Large intestine (tissue), 3 donors: ENCODE results near the gene GRIP2. TPM values are rescaled to one million over a fixed set of nuclear protein-coding genes. Genes with fewer than 3 reads are reported as not detected.
A peak's percentile ranks its signal among the peaks of the same experiment; 100 is the strongest.

ENCODE experiments used
- DNase-seq, 2 donors: peaks; one replicate each; pipeline versions ENCODE4 v3.0.0 to v3.0.0-alpha.2; 2013
- H3K27ac ChIP-seq: one replicate; pipeline ENCODE4 v1.5.1; 2013; ENCODE audit warnings: low read length
- H3K27me3 ChIP-seq: 2 replicates; pipeline ENCODE4 v1.6.1; 2013; ENCODE audit warnings: low read length; ENCODE audit not compliant: control insufficient read depth, insufficient read depth
- H3K36me3 ChIP-seq: 2 replicates; pipeline ENCODE4 v1.6.1; 2013; ENCODE audit warnings: low read length; ENCODE audit not compliant: control insufficient read depth, insufficient read depth
- H3K4me1 ChIP-seq: one replicate; pipeline ENCODE4 v1.6.1; 2013; ENCODE audit warnings: low read length; ENCODE audit not compliant: control insufficient read depth, insufficient read depth
- H3K4me3 ChIP-seq: one replicate; pipeline ENCODE4 v1.5.1; 2013; ENCODE audit warnings: low read length
- H3K9me3 ChIP-seq: one replicate; pipeline ENCODE4 v1.6.1; 2013; ENCODE audit warnings: mild to moderate bottlenecking, low read depth, low read length, moderate library complexity; ENCODE audit not compliant: control insufficient read depth
- WGBS: methylation state at CpG from one replicate; pipeline ENCODE4 v1.1.5; 2013; ENCODE audit warnings: low lambda C conversion rate; ENCODE audit not compliant: insufficient coverage; 5-methylcytosine and 5-hydroxymethylcytosine counted together
- polyA plus RNA-seq: library from polyadenylated mRNA; unstranded; fragments of 120-200 nt; gene quantifications from one replicate; pipeline ENCODE4 v1.2.1, GENCODE V29; 2013

Gene GRIP2
- polyA plus RNA-seq, 1 donor = 1.1 TPM

DNA sequence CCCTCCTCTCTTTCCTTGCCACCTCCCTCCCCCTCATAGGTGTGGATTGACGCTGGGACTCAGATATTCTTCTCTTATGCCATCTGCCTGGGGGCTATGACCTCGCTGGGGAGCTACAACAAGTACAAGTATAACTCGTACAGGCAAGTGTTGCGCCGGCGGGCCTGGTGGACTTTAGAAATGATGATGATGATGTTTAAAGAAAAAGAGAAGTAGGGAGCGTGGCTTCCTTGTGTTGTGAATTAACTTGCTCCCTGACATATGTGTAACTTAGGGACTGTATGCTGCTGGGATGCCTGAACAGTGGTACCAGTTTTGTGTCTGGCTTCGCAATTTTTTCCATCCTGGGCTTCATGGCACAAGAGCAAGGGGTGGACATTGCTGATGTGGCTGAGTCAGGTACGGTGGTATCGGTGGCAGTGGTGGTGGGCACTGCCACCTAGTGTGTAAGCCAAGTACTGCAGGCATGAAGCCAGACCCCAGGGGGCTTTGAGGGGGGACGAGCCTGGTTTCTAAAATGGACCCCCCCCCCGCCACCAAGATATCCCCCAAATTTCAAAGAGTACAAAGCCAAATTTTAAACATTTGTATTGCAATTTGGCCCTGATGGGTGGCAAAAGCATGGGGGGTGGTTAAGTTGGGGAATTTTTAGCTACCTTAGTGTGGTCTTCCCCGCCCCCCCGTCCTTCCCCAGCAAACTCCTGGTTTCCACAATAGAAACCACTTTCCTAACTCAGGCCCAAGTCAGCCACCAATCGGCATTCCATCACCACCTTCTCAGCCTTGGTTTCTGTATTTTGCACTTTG lies 72.1 kb downstream of the GRIP2 start:
- Histone ChIP-seq H3K4me3 (no peak overlapping the region), H3K36me3 (peaks cover 75% of the 10 kb centered on the region), H3K4me1 (no peaks in the 10 kb centered on the region), H3K27me3 (no peaks in the 10 kb centered on the region), H3K9me3 (no peaks in the 10 kb centered on the region), H3K27ac (no peak overlapping the region)
- DNase-seq = no peak
- 75% methylated on average over 1 of the region's 15 CpGs for WGBS

DNA sequence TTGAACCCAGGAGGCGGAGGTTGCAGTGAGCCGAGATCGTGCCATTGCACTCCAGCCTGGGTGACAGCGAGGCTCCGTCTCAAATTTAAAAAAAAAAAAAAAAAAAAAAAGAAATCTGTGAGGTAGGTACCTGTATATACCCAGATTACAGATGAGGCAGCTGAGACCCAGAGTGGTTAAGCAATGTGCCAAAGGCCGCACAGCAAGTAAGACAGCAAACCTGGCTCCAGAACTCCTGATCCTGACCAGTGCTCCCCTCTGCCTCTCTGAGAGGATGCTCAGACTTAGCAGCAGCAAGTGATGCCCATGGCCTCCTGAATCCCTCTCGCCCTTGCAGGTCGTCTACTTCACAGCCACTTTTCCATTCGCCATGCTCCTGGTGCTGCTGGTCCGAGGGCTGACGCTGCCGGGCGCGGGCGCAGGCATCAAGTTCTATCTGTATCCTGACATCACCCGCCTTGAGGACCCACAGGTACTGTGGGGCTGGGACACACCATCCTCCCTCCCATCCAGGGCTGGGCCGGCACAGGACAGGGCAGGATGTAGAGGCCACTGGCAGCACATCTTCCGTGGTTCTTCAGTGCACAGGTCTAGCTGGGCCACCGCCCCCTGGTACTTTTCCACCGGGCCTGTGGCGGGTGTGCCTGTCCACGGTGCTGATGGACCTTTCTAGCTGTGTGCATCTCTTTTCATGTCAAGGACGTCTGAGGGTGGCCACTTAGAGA lies 73.8 kb downstream of the GRIP2 start:
- no peak for DNase-seq
- Histone ChIP-seq H3K4me3 (no peak overlapping the region), H3K27me3 (no peaks in the 10 kb centered on the region), H3K9me3 (no peaks in the 10 kb centered on the region), H3K36me3 (peaks cover 75% of the 10 kb centered on the region), H3K4me1 (no peaks in the 10 kb centered on the region), H3K27ac (no peak overlapping the region)
- no CpG with 5 or more reads among the region's 23 CpGs for WGBS

DNA sequence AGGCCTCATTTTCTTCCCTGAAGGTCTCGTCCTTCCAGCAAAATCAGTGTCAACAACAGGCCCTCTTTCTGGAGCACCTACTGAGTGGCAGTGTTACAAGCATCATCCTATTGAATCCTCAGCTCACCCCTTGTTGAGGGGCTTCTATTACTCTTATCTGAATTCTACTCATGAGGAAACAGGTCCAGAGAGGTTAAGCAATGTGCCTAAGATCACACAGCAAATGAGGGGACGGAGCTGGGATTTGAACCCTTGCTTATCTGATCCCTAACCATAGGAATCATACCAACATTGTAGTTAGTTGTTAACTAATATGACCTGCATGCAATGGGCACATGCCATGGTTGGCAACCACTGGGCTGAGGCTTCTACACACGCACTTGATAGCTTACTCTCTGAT lies 74.7 kb downstream of the GRIP2 start:
- Histone ChIP-seq H3K4me3 (no peak overlapping the region), H3K4me1 (no peaks in the 10 kb centered on the region), H3K27me3 (no peaks in the 10 kb centered on the region), H3K9me3 (no peaks in the 10 kb centered on the region), H3K27ac (no peak overlapping the region), H3K36me3 (peaks cover 79% of the 10 kb centered on the region)
- no CpG with 5 or more reads among the region's 3 CpGs for WGBS
- no peak for DNase-seq

DNA sequence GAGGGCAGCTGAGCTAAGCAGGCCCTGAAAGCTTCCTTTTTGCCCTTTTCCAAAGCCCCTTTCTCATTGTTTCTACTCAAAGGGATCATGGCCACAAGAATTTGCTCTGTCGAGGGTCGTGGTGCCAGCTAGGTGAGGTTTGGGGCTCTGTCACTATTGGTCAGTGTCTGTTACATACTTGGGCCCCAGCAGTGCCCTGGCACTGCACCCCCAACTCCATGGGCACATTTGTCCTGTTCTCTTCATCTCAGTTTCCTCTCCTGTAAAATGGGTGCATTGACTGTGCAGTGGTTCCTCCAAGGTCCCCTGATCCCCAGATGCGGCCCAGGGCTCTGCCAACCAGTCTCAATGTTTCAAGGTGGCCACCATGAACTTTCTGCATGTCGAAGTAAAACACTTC lies 75.6 kb downstream of the GRIP2 start:
- no CpG with 5 or more reads among the region's 4 CpGs for WGBS
- DNase-seq = no peak
- no peak overlapping the region for H3K27ac ChIP-seq
- no peaks in the 10 kb centered on the region for H3K9me3 ChIP-seq
- H3K27me3 ChIP-seq = no peaks in the 10 kb centered on the region
- peaks cover 80% of the 10 kb centered on the region for H3K36me3 ChIP-seq
- no peaks in the 10 kb centered on the region for H3K4me1 ChIP-seq
- H3K4me3 ChIP-seq = no peak overlapping the region

DNA sequence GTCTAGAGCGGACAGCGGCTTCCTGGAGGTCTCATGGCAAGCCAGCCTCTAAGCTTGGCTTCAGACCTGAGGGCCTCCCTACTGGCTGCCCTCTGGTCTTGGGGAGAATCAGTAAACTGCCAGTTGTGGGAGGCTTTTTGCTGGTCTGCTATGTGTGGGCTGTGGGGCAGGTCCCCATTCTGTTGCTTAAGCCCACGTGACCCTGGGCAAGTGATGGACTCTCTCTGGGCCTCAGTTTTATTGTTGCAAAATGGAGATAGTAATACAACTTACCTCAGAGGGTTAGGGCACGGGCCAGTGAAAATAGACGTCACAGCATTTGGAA lies 76.0 kb downstream of the GRIP2 start:
- Histone ChIP-seq H3K36me3 (peaks cover 84% of the 10 kb centered on the region), H3K27ac (no peak overlapping the region), H3K4me3 (no peak overlapping the region), H3K9me3 (no peaks in the 10 kb centered on the region), H3K27me3 (no peaks in the 10 kb centered on the region), H3K4me1 (no peaks in the 10 kb centered on the region)
- no CpG with 5 or more reads among the region's 5 CpGs for WGBS
- no peak for DNase-seq

DNA sequence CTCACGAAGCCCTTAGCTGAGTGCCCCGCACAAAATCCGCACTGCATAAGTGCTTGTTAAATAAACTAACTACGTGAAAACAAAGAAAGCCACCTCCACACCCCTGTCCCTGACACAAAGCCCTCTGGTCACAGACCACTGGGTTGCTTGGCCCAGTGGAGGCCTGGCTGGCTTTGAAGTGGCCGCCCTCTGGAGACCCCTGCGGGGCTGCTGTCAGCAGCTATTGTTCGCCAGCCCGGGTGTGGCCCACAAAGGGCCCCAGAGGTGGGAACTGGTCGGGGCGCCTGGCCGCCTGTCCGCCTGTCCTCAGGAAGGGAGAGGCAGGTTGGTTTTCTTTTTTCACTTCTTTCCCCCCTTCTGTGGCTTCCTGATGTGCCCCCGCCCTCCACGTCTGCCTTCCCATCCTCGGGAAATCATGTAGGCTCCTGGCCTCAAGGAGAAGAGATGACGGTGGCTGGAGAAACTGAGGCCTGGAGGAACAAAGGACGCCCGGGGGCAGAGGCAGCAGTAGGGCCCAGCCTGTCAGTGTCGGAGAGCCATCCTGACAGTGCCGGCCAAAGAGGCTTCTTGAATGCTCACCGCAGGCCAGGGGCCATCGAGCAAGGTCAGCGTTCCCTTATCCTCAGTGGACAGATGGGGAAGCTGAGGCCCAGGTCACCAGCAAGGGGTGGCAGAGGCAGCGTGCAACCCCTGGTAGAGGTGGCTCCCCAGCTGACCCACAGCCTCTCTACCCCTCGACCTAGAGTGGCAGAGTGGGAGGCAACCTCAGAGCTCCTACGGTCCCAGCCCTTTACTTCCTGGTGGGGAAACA lies 76.6 kb downstream of the GRIP2 start:
- no peaks in the 10 kb centered on the region for H3K27me3 ChIP-seq
- no peak for DNase-seq
- H3K36me3 ChIP-seq = peaks cover 83% of the 10 kb centered on the region
- no peak overlapping the region for H3K27ac ChIP-seq
- WGBS = no CpG with 5 or more reads among the region's 26 CpGs
- no peak overlapping the region for H3K4me3 ChIP-seq
- H3K9me3 ChIP-seq = no peaks in the 10 kb centered on the region
- no peaks in the 10 kb centered on the region for H3K4me1 ChIP-seq

DNA sequence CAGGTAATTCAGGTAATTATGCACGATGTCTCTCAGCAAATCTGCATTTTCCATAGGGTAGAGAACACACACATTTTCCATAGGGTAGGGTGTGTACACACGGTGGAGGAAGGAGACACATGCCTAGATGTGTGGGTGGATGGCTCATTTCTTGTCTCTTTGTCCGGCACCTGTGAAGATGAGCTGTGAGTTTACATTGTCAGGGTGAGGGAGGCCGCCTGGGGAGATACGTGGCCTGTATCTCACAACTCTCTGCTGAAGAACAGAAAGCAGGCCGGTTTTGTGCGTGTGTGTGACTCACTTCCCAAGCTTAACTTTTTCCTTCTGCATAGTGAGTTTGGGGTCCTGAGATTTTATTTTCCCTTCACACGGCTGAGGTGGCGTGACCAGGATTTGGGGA lies 77.4 kb downstream of the GRIP2 start:
- peaks cover 80% of the 10 kb centered on the region for H3K36me3 ChIP-seq
- no CpG with 5 or more reads among the region's 9 CpGs for WGBS
- no peaks in the 10 kb centered on the region for H3K9me3 ChIP-seq
- no peaks in the 10 kb centered on the region for H3K27me3 ChIP-seq
- no peak overlapping the region for H3K27ac ChIP-seq
- no peak overlapping the region for H3K4me3 ChIP-seq
- no peaks in the 10 kb centered on the region for H3K4me1 ChIP-seq
- no peak for DNase-seq

DNA sequence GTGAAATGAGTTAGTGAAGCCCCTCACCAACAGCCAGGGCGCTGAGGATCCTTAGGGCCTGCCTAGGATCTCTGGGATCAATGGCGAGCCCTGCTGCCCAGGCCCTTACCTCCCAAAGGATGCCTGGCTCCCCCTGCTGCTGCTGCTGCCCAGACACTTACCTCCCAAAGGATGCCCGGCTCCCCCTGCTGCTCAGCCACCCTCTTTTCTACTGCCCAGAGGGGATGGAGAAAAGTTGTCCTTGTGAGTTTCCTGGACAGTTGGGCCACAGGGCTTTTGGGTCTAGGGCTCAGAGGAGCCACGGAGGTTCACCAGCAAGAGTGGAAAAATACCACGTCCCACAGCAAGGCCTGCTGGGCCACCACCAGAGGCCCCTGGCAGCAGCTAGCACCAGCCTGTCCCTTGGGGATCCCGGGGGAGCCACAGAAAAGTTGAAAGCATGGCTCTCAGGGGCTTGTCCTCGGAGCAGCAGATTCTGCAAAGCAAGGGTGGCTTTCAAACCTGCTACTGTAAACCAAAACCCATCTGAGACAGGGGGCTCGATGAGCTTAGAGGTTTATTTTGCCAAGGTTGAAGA lies 78.3 kb downstream of the GRIP2 start:
- peak; percentile 34 to 52 for DNase-seq
- H3K9me3 ChIP-seq = no peaks in the 10 kb centered on the region
- H3K4me1 ChIP-seq = no peaks in the 10 kb centered on the region
- H3K4me3 ChIP-seq = no peak overlapping the region
- H3K27me3 ChIP-seq = no peaks in the 10 kb centered on the region
- H3K36me3 ChIP-seq = peaks cover 76% of the 10 kb centered on the region
- no peak overlapping the region for H3K27ac ChIP-seq
- WGBS = no CpG with 5 or more reads among the region's 8 CpGs

DNA sequence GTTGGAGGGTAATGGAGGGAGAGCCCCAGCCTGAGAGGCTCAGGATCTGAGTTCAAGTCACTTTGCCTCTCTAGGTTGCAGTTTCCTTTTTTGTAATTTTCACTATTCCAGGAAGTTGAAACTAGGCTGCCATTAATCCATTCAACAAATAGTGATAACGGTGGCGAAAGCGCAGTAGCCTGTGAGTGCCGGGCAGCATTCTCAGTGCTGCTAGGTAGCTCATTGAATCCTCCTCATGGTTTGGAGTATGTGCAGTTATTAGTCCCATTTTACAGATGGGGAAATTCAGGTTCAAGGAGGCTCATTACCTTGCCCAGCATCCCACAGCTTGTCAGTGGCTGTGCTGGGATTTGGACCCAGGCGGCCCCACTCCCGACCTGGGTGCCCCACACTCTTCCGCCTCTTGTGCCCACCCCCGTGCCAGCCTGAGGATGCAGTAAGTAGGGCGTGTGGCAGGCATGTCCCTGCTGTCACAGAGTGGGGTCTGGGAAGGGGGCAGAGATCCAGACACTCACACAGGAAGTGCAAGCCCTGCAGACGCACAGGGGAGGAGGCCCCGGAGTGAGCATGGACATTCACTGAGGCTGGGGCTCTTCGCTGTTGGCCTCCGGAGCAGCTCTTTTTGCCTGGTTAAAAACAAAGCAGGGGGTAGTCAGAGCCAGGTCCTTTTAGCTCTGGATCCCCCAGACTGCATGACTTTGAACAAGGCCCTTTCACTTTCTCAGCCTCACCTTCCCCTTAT lies 79.0 kb downstream of the GRIP2 start:
- H3K9me3 ChIP-seq = no peaks in the 10 kb centered on the region
- H3K36me3 ChIP-seq = peaks cover 76% of the 10 kb centered on the region
- no CpG with 5 or more reads among the region's 13 CpGs for WGBS
- H3K27me3 ChIP-seq = no peaks in the 10 kb centered on the region
- H3K27ac ChIP-seq = no peak overlapping the region
- DNase-seq = no peak
- no peak overlapping the region for H3K4me3 ChIP-seq
- H3K4me1 ChIP-seq = no peaks in the 10 kb centered on the region
